Right renal cortex interstitium (tissue), 3 donors: ENCODE results near the gene ABI2. TPM values are rescaled to one million over a fixed set of nuclear protein-coding genes. Genes with fewer than 3 reads are reported as not detected.
"Not testable (repeated sequence)": the region's sequence is repeated elsewhere in the genome, so short reads cannot be mapped to it uniquely, and the experiment has no call there.

ENCODE experiments used
- DNase-seq, 3 donors: peaks; one replicate each; pipeline ENCODE4 v3.0.0-alpha.2; 2013; ENCODE audit warnings: low read depth in 3 of 3, low spot score in 2 of 3
- polyA plus RNA-seq, 3 donors: library from polyadenylated mRNA; unstranded; fragments of 120-200 nt; gene quantifications; one replicate each; pipeline ENCODE4 v1.2.1, GENCODE V29; 2013; ENCODE audit not compliant: insufficient read length in 3 of 3

ABI2 gene
- 10 to 100 TPM; 87.8 to 96.8 (median 94.1) TPM for polyA plus RNA-seq

DNA sequence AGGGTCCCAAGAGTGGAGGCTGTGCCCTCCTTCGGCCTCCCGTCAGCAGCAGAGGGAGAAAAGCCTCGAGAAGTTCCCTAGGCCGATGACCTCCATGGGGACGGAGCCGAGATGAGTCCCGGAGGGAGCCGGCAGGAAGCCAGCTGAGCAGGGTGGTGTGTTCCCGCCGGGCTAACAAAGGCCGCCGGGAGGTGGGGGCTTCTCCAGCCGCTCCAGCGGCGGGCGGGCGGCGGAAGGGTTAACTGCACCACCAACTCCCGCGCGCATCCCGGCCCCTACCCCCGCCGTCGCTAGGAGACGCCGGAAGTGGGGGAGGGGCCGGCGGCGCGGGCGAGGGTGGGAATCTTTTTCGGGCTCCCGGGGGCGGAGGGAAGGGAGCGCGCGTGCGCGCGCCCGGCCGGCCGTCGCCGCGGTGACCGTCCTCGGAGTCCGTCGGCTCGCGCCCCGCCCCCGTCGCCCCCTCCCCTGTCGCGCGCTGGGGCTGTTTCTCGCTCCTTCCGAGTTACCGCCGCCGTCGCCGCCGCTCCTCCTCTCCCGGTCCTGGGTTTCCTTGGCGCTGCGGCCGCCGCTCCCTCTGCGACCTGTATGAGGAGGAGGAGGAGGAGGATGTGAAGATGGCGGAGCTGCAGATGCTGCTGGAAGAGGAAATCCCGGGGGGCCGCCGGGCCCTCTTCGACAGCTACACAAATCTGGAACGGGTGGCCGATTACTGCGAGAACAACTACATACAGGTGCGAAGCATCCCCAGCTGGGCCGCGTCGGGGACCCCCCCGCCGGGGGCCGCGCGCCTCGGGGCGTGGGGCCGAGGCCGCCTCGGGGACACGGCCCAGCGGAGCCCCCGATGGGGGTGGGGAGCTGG, at the start of gene ABI2:
TSS of gene ABI2 (plus strand) at position 494 of the 859 bp plus-strand sequence. CDS start at position 615, 121 bp downstream.
- peak; percentile 70 to 89 (median 85) for DNase-seq

GRCh38 chr2:203279288-203279687, 48.9 kb upstream of the ABI2 start:
- DNase-seq: no peak

- peak; percentile 48 to 62 (median 49) for DNase-seq
Measured at GRCh38 chr2:203280428-203281064, 47.6 kb upstream of the ABI2 start.

DNA sequence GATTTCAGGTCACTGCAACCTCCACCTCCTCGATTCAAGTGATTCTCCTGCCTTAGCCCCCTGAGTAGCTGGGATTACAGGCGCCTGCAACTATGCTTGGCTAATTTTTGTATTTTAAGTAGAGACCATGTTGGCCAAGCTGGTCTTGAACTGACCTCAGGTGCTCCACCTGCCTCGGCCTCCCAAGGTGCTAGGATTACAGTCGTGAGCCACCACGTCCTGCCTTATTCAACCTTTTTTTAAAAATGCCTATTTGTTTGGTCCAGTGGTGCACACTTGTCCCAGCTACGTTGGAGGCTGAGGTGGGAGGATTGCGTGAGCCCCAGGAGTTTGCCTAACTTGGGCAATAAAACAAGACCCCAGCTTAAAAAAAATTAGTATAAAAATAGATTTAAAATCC, 46.1 kb upstream of the ABI2 start:
- DNase-seq: no peak

GRCh38 chr2:203286532-203286931, 41.7 kb upstream of the ABI2 start:
- no peak for DNase-seq

GRCh38 chr2:203301667-203302066, 26.5 kb upstream of the ABI2 start:
- no peak for DNase-seq

DNA sequence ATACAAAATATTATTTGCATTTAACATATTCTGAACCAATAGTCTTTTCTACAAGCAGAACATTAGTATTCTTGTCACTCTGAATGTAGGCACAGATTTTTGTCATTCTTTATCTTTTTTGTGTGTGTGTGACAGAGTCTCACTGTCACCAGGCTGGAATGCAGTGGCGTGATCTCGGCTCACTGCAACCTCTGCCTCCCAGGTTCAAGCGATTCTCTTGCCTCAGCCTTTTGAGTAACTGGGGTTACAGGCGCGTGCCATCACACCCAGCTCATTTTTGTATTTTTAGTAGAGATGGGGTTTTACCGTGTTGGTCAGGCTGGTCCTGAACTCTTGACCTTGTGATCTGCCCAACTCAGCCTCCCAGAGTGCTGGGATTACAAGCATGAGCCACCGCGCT, 25.6 kb upstream of the ABI2 start:
- not testable (repeated sequence) for DNase-seq

- DNase-seq: no peak
Measured at GRCh38 chr2:203310688-203311436, 17.3 kb upstream of the ABI2 start.

DNA sequence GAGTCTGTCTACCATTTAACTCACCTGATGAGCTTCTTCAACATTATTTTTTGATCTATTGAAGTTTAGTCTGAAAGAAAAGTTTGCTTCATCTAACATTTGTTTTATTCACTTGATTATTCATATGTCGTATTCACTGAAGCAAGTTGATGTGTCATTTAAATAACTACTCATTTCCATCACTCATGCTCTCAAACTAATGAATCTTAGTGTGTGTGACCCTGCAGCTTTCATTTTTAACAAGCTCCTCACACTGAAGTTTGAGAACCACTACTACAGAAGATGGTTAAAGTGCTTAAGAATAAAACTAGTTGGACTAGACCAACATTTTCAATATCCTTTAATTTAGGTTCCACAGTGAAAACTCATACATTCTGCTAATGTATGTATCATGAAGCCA, 1.8 kb upstream of the ABI2 start:
- no peak for DNase-seq

DNA sequence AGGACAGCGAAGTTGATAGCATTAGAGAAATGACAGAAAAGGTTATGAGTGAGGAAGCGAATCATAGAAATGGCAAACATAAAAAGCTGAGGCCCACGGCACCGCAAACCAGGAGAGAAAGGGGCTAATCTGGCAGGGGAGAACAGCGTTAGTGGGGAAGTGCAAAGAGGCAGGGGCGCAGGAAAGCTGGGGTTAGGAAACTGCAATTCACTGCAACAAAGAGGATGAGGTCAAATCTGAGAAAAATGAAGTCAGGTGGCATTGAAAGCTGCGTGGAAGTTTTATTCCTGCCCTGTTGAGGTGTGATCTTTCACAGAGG, 653 bp upstream of the ABI2 start:
- DNase-seq: peak in 1 of 3 donors; percentile 43

GRCh38 chr2:203328760-203329540, 756 bp downstream of the ABI2 start:
- DNase-seq: peak in 2 of 3 donors; percentile 25 to 33

- DNase-seq: no peak
Measured at GRCh38 chr2:203330434-203330833, 2.2 kb downstream of the ABI2 start.

DNA sequence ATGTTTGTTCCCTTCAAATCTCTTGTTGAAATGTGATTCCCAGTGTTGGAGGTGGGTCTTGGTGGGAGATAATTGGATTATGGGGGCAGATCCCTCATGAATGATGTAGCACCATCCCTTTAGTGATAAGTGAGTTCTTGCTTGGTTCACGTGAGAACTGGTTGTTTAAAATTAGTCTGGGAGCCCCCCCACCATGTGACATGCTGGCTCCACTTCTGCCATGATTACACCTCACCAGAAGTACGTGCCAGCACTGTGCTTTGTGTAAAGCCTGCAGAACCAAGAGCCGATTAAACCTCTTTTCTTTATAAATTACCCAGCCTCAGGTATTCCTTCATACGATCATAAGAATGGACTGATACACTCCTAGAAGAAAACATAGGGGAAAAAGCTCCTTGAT, 10.1 kb downstream of the ABI2 start:
- DNase-seq: no peak

DNA sequence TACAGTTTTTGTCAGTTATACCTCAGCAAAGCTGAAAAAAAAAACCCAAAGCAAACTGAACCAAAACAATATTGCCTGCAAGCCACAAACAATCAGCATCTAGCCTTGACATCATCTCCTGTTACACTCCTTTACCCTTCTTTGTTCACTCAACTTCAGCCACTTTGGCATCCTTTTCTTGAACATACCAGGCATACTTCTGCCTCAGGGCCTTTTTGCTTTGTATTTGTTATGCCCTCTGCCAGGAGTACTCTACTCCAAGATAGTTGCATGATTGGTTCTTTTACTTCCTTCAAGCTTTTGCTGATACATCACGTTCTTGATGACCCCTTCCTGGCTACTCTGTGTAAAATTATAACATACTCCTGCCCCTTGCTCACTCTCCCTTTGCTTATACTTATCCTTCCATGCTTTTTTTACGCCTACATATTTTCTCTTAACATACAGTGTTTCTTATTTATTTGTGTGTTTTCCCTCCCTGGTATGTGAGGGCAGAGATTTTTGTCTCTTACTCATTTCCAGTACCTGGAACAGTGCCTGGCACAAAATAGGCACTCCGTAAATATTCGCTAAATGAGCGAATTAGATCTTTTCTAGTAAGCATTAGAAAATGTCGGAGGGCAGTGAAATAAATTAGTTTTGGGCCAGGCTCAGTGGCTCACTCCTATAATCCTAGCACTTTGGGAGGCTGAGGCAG, 12.7 kb downstream of the ABI2 start:
- no peak for DNase-seq

DNA sequence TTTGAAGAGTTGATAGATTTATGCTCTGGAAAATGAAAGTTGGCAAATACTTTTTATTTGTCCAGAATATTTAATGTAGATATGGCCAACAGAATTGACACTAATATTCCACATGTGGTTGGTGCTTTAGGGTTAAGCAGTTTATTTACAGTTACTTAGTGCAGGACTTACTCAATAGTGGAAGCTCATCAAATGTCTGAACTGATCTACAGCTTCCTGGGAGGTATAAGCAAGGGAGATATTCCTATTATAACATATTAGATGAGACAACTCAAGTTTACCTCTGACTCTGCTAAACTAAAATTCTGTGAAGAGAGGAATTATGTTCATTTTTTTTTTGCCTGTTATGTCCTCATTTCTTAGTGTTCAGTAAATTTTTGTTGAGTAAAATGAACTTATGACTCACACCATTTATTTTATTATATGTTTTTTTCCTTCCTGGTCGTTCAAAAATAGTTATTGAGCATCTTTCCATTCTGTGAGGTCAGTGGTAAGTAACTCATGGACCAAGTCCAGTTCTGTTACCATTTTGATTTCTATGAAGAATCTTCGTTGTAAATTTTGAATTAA, 13.6 kb downstream of the ABI2 start:
- no peak for DNase-seq

- not testable (repeated sequence) for DNase-seq
Measured at GRCh38 chr2:203342374-203342773, 14.2 kb downstream of the ABI2 start.

DNA sequence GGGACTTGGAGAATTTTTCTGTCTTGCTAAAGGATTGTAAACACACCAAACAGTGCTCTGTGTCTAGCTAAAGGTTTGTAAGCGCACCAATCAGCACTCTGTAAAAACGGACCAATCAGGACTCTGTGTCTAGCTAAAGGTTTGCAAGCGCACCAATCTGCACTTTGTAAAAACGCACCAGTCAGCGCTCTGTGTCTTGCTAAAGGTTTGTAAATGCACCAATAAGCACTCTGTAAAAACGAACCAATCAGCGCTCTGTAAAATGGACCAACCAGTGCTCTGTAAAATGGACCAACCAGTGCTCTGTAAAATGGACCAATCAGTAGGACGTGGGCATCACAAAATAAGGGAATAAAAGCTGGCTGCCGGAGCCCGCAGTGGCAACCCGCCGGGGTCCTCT, 16.5 kb downstream of the ABI2 start:
- DNase-seq: no peak

DNA sequence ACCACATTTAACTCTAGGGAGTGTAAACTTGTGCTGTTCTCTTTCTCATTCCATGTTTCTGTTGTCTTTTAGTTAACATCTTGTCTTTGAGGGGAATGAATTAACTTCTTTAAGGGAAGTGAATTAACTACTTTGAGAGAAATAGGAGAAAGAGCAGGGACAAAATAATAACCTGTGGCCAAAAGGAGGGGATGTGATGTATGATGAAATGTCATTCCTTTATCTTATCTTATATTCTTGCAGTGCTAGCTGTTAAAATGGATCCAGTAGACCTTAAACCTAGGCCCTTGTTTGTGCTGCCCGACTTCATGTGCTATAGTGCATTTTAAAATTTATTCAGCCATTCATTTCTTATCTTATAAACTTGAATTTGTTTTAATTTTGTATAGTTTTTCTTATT, 18.4 kb downstream of the ABI2 start:
- DNase-seq: no peak

- no peak for DNase-seq
Measured at GRCh38 chr2:203347375-203347774, 19.2 kb downstream of the ABI2 start.
